ENCODE results near the gene NMNAT2.

DNA sequence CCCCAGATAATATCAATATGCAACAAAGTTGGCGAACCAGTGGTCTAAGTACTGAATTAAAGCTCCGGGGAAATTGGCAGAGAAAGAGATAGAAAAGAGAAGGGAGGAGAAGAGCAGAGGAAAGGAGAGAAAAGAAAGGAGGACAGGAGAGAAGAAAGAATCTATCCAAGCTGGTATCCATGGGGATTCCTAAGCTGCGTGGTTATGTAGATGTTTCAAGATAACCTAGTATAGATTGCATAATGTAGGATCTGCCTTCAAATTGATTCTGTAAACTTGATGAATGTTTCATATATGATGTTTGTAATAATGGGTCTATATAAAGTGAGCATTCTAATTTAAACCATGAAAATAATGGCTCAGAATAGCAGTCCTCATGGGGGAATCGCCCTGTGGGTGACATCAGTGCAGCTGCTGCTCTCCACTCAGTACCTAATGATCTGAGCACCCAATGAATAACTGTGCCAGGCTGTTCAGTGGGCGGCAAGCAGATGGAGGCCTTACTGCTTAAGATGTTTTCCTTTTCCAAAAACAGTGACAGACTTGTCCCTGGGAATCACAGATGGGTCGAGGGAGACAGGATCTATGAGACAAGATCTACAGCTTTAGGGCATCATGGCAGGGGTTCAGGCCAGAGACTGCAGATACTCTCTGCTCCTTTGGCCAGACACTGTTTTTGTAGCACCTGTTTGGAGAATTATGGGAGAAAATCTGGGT lies 154.1 kb downstream of the NMNAT2 start:
- TF ChIP-seq EZH2 (IDR thresholded peaks at IDR 0.05; ENCODE audit: low read depth, low read length, severe bottlenecking) (no peak), MAX (IDR thresholded peaks at IDR 0.05) (no peak), RFX5 (IDR thresholded peaks at IDR 0.05; ENCODE audit: borderline replicate concordance, low read depth, low read length) (no peak), CHD1 (IDR thresholded peaks at IDR 0.05; ENCODE audit: low read depth, low read length) (no peak), FOSL1 (IDR thresholded peaks at IDR 0.05; ENCODE audit: insufficient read depth, low read depth, low read length) (no peak), POLR2A (IDR thresholded peaks at IDR 0.05; ENCODE audit: control extremely low read depth in 1 of 2, low read depth in 2 of 2, low read length in 2 of 2) (no peak), CREB1 (IDR thresholded peaks at IDR 0.05) (no peak), TAF1 (IDR thresholded peaks at IDR 0.05; ENCODE audit: low read depth, low read length) (no peak)
- TF ChIP-seq, protein P1, sequence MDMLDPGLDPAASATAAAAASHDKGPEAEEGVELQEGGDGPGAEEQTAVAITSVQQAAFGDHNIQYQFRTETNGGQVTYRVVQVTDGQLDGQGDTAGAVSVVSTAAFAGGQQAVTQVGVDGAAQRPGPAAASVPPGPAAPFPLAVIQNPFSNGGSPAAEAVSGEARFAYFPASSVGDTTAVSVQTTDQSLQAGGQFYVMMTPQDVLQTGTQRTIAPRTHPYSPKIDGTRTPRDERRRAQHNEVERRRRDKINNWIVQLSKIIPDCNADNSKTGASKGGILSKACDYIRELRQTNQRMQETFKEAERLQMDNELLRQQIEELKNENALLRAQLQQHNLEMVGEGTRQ (IDR thresholded peaks at IDR 0.05; ENCODE audit: low read length), result no peak
- TF ChIP-seq, protein P2, sequence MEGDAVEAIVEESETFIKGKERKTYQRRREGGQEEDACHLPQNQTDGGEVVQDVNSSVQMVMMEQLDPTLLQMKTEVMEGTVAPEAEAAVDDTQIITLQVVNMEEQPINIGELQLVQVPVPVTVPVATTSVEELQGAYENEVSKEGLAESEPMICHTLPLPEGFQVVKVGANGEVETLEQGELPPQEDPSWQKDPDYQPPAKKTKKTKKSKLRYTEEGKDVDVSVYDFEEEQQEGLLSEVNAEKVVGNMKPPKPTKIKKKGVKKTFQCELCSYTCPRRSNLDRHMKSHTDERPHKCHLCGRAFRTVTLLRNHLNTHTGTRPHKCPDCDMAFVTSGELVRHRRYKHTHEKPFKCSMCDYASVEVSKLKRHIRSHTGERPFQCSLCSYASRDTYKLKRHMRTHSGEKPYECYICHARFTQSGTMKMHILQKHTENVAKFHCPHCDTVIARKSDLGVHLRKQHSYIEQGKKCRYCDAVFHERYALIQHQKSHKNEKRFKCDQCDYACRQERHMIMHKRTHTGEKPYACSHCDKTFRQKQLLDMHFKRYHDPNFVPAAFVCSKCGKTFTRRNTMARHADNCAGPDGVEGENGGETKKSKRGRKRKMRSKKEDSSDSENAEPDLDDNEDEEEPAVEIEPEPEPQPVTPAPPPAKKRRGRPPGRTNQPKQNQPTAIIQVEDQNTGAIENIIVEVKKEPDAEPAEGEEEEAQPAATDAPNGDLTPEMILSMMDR (IDR thresholded peaks at IDR 0.05; ENCODE audit: control extremely low read depth in 1 of 3, insufficient read depth in 1 of 3, low read depth in 1 of 3, low read length in 3 of 3), result no peak
